ENCODE results near the gene HEXD.
"Not testable (repeated sequence)": the region's sequence is repeated elsewhere in the genome, so short reads cannot be mapped to it uniquely, and the experiment has no call there.

HEXD gene

GRCh38 chr17:82442643-82443464, 24.7 kb downstream of the HEXD start:
- DNase-seq = no peak

DNA sequence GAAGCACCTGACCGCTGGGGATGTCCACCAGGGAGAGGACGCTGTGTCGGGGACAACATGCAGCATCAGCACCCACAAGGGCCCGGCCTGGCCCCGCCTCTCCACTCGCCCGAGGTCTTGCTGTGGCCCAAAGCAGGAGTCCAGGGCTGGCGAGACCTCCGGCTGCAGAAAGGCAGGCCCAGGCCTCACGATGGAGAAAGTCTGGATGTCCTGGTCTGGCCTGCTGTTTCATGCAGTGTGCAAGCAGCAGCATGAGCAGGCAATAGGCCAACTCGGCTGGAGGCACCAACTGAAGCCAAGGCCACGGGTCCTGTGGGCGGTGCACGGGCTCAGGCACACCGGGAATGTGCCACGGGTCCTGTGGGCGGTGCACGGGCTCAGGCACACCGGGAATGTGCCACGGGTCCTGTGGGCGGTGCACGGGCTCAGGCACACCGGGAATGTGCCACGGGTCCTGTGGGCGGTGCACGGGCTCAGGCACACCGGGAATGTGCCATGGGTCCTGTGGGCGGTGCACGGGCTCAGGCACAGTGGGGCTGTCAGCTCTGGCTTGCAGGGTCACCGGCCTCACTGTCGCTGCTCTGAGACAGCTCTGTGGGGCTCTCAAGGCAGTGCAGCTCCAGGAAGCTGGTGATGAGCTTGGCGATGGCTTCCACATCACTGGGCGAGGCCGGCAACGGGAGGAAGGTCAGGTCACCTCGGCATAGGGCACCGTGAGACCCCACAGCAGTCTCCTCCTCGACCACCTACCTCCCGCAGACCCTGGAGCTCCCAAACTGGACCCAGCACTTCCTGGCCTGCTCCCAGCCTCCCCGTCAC, 25.5 kb downstream of the HEXD start:
- DNase-seq = no peak

DNA sequence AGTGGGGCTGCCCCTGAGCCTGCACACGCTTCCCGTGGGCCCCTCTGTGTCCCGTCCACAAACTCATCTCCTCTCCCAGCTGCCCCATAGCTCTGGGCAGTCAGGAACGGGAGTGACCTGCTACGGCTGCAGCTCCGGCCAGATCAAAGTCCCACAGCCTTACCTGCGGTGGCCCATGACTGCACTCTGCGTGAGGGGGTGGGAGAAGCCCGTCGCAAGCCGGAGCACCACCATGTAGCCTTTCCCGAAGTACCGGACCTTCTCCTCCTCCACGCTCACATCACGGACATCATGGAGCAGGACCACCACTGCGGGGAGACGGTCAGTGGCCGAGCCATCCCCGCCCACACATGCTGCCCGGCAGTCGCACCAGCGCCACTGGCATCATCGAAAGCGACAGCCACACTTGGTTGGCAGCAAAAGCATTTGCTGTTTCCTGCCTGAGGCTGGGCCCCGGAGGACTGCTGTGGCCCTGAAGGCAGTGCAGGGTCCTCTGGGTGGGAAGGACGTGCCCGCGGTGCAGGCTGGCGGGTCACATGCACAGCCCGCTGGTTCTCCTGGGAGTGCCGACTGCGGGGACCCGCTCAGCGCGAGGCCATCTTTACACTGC, 26.2 kb downstream of the HEXD start:
- no peak for DNase-seq

- DNase-seq = no peak
Observed at GRCh38 chr17:82444941-82445521, 26.9 kb downstream of the HEXD start.

GRCh38 chr17:82445542-82445941, 27.4 kb downstream of the HEXD start:
- no peak for DNase-seq

GRCh38 chr17:82446124-82446523, 28.0 kb downstream of the HEXD start:
- no peak for DNase-seq

DNA sequence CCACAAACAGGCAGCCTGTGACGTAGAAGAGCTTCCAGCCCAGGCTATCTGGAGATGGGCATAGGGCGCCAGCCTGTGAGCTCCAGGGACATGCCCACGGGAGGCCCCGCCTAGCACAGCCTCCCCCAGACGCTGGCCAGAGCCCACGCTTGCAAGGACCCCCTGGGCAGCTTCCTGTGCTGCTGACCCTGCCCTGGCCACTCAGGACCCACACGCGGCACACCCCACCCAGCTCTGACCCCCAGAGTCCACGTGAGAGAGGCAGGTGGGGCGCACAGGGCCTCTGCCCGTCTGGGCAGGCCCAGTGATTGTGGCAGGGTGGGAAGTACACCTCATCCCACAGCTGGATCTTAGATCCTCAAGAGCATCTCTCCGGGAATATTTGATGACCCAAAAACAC, 28.5 kb downstream of the HEXD start:
- no peak for DNase-seq

GRCh38 chr17:82447876-82448275, 29.7 kb downstream of the HEXD start:
- DNase-seq = no peak

- peak; percentile 81 for DNase-seq
Observed at GRCh38 chr17:82449131-82449882, 31.2 kb downstream of the HEXD start.

DNA sequence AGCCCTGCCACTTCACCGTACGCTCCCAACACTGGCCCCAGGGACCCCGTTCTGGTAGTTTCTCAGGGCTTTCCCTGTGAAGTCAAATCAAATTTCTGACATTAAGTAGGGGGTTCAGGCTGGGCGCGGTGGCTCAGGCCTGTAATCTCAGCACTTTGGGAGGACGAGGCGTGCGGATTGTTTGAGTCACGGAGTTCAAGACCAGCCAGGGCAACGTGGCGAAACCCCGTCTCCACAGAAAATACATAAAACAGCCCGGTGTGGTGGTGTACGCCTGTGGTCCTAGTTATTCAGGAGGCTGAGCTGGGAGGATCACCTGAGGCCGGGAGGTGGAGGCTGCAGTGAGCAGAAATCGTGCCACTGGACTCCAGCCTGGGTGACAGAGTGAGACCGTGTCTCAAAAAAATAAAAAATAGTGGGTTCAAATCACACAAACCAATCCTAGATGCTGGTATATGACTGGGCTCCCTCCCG, 31.8 kb downstream of the HEXD start:
- DNase-seq = peak; percentile 67

DNA sequence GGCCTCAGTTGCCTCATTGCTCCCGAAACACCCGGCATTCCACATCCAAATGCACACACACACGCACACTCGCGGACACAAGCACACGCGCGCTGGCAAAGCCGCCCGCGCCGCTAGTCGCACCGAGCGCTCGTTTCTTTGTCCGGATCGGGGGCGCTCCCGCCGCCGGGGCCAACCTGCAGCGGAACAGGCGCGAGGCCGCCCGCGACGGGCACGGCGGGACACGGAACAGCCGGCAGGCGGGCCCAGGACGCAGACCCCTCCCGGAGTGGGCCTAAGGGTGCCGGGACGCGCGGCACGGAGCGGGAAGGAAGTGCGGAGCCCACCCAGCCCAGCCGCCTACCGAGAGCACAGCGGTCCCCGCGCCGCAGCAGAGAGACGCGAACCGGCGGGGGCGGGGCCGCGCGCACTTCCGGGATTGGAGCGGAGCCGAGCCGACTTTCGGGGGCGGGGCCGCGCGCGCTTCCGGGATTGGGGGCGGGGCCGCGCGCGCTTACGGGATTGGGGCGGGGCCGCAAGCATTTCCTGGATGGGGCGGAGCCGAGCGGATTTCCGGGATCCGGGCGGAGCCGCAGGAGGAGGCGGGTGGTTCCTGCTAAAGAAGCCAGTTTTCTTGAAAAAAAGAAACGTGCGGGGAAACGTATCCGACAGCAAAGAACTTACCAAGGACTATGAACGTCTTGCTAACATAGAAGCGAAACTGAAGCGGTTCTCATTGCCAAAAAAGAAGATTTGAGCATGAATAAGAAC, 32.4 kb downstream of the HEXD start, which contains the start of gene CYBC1:
Gene CYBC1, minus strand, starts transcription at position 396 of the 750 bp plus-strand sequence. CDS start 1,498 bp downstream, outside the sequence.
- DNase-seq = peak; percentile 97

- DNase-seq = no peak
Observed at GRCh38 chr17:82452162-82452561, 34.0 kb downstream of the HEXD start.

- DNase-seq = not testable (repeated sequence)
Observed at GRCh38 chr17:82453151-82453550, 35.0 kb downstream of the HEXD start.

DNA sequence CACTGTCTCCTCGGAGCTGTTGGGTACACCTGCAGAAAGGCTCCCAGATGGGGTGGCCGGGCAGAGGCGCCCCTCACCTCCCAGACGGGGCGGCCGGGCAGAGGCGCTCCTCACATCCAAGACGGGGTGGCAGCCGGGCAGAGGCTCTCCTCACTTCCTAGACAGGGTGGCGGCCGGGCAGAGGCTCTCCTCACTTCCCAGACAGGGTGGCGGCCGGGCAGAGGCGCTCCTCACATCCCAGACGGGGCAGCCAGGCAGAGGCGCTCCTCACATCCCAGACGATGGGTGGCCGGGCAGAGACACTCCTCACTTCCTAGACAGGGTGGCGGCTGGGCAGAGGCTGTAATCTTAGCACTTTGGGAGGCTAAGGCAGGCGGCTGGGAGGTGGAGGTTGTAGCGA, 35.6 kb downstream of the HEXD start:
- DNase-seq = not testable (repeated sequence)

- DNase-seq = no peak
Observed at GRCh38 chr17:82457073-82457928, 39.2 kb downstream of the HEXD start.

GRCh38 chr17:82457929-82458178, 39.7 kb downstream of the HEXD start:
- DNase-seq = no peak

DNA sequence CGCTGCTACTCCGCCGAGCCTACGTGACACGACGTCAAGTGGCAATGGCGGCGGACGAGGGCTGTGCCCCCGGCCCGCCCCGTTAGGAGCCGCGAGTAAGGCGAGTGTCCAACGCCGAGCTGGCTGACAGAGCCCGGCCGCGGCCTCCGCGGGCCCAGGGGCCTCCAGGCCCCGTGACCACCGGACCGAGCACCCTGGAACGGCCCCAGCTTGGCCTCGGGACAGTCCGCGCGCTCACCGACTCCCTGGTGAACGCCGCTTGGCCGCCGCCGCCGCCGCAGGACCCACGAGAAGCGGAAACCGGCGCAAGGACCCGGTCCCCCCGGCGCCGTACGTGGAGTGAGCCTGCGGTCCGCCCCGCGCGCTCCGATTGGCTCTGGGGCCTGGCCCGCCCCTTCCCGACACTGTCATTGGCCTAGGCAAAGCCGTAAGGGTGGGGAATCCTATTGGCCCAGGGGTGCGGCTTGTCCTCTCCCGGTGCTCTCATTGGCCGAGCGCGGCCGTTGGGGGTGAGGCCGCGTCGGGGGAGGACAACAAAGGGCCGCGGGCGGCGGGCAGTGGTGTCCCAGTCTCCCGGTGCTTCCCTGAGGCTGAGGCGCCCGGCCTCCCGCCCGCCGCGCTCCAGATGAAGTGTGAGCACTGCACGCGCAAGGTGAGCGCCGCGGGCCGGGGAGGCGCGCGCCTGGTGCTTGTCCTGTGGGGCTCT, 40.2 kb downstream of the HEXD start, which contains the start of gene NARF:
Gene NARF, plus strand, starts transcription at position 563 of the 706 bp plus-strand sequence. Its CDS starts 63 bp downstream, at position 626.
- peak; percentile 95 for DNase-seq

DNA sequence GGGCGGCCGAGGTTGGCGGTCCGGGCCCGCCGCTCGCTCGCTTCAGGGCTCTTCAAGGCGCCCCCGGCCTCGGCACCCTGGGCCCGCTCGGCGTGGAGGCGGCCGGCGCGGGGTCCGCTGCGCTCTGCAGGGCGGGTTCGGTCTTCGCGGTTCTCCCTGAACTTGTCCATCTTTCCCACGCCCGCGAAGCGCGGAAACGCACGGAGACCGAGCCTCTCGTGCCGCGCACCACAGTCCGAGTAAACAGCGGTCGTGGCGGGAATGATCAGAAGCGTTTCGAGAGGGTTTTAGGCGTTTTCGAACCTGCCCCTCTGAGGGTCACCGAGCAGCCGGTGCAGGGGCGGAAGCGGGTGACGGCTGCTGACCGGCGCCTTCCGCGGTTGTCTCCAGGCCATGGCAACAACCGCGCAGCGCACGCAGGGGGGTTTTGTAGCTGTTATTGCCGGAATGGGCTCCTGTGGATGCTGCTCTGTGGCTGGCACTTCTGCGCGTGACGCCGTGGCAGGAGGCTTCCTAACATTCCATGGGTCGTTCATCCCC, 40.8 kb downstream of the HEXD start:
- DNase-seq = no peak

DNA sequence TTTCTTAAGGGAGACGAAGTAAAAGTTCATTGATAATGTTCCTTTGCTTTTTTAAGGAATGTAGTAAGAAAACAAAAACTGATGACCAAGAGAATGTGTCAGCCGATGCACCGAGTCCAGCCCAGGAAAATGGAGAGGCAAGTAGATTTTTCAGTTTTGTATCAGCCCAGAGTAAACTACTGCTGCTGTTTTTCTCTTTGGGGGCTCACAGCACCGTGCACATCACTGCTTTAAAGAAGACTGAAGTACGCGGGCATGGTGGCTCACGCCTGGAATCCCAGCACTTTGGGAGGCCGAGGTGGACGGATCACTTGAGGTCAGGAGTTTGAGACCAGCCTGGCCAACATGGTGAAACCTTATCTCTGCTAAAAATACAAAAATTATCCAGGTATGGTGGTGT, 41.8 kb downstream of the HEXD start:
- DNase-seq = not testable (repeated sequence)
